ENCODE measurements around the gene KMT2D.

KMT2D gene

GRCh38 chr12:49052451-49053208 is 8.0 kb downstream of the KMT2D start:
- DNase-seq (ENCODE audit: low spot score) = no peak

DNA sequence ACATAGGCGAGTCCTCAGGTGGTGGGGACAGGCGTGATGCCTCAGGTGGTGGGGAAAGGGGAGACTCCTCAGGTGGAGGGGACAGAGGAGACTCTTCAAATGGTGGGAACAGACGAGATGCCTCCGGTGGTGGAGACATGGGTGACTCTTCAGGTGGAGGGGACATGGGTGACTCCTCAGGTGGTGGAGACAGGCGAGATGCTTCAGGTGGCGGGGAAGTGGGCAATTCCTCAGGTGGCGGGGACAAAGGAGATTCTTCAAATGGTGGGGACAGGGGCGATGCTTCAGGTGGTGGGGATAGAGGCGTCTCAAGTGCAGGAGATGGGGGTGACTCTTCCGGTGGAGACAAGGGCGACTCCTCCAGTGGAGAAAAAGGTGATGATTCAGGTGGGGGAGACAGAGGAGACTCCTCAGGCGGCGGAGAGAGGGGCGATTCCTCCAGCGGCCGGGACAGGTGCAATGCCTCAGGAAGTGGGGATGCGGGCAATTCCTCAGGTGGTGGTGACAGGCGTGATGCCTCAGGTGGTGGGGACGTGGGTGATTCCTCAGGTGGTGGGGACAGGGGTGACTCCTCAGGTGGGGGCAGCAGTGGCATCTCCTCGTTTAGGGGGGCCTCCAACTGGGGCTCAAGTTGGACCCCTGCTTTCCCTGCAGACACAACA is 8.7 kb downstream of the KMT2D start:
- no peak for DNase-seq (ENCODE audit: low spot score)

DNA sequence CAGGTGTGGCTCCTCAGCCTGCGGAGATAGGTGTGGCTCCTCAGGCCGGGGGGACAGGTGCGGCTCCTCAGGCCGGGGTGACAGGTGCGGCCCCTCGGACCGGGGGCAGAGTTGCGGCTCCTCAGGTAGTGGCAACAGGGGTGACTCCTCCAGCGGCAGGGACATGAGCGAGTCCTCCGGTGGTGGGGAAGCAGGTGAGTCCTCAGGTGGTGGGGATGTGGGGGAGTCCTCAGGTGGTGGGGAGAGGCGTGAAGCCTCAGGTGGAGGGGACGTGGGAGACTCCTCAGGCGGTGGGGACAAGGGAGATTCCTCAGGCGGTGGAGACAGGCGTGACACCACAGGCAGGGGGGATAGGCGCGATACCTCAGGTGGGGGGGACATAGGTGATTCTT is 9.2 kb downstream of the KMT2D start:
- no peak for DNase-seq (ENCODE audit: low spot score)

DNA sequence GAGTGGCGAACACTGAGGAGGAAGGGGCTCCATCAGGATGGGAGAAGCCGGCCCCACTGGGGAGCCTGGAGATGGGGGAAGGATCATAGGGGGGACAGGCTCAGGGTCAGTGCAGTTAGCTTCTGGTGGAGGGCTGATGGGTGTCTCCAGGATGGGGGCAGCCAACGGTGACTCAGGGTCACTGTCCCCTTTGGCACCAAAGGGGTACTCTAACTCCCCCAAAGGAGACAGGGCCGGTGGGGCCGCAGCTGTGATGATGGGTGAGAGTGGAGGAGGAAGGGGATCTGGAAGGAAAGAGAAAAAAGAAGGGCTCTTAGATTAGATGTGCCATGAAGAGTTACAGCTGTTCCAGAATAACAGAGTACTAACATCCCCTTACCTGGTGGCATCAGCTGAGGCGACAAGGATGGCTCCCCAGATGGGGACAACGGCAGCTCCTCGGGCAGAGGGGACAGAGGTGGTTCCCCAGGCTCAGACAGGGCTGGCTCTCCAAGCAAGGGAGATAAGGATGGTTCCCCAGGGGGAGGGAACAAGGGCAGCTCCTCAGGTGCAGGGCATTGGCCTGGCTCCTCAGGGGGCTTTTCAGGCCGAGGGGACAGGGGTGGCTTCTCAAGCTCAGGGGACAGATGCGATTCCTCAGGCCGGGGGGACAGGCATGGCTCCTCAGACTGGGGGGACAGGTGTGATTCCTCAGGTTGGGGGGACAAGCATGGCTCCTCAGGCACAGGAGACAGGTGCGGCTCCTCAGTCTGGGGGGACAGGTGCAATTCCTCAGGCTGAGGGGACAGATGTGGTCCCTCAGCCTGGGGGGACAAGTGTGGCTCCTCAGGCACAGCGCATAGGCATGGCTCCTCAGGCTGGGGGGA is 9.9 kb downstream of the KMT2D start:
- DNase-seq (ENCODE audit: low spot score) = no peak

DNA sequence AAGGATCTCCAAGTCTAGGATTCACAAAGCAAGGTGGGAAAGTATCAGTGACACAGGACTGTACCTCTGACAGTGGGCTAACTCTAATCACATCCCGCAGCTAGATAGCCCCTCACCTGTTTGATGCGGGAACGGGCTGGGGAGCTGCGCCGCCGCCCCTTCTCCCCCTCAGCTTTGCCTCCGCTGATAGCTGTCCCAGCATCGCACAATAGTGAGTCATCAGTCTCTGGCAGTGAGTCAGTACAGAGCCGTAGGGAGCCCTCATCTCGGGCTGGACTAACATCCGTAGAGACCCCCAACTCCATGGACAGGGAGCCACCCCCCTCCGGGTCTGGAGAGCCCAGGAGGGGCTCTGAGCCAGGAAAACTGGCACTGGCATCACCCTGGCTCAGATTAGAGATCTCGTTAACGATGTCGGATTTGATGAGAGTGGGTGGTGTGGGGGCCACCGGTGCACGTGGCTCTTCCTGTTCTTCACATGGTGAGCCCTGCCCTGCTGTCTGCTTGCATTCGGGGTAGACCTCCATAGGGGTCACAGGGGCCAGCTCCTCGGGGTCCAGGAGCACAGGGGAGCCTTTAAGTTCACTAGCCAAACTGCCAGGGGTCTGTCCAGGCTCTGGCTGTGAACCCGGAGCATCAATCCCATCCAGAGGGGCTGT is 10.9 kb downstream of the KMT2D start:
- DNase-seq (ENCODE audit: low spot score) = no peak

- DNase-seq (ENCODE audit: low spot score) = no peak
Observed at GRCh38 chr12:49048953-49049352, 11.6 kb downstream of the KMT2D start.

GRCh38 chr12:49046129-49046895 is 14.3 kb downstream of the KMT2D start:
- no peak for DNase-seq (ENCODE audit: low spot score)

DNA sequence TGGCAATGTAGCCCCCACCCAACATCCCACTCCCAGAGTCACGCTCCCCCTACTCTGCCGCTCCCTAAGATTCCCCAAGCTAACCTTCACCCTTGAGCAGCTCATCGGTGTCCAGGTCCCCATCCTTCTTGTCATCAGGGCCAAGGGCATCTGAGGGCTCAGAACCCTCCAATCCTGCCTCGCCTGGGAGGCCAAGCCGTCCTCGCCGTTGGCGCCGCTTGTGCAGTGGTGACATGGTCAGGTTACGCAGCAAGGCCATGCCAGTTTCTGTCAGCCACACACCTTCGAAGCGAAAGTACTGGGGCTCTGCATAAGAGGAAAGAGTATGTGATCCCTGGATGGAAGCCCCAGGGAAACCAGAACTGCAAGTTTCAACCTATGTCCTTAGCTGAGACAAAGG is 15.9 kb downstream of the KMT2D start:
- no peak for DNase-seq (ENCODE audit: low spot score)

DNA sequence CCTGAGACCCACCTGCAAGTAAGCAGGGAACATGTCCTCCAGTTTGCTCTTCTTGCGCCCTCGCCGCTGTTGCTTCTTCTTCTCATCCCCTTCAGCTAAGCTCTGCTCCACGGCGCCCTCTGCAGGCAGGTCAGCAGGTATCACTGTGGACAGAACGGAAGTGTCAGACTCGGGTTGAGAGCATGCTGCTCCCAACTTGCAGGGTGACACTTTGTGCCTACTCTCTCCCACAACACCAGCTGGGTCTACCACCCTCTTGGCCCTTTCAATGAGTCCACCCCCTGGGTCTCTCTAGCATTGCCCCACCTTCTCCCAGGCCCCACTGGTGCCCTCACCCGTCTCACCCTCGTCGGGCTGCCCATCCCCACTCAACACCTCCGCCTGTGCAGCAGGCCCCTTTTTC is 16.7 kb downstream of the KMT2D start:
- peak; percentile 48 for DNase-seq (ENCODE audit: low spot score)

DNA sequence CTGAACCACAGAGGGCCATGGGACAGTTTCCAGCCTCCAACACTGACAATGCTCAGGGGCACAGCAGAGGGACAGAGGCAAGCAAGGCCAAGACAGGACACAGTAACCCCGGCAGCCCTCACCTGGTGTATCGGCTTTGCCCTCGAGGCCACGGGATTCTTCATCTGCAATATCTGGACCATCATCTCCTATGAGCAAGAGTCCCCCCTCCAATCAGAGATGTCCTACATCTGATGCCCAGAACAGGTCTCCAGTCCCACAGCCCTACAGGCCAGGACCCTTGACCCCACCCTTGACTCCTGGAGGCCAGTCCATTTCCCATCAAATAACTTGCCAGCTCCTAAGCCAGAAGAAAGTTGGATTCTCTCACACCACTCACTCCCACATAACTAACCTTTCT is 17.4 kb downstream of the KMT2D start:
- DNase-seq (ENCODE audit: low spot score) = no peak

DNA sequence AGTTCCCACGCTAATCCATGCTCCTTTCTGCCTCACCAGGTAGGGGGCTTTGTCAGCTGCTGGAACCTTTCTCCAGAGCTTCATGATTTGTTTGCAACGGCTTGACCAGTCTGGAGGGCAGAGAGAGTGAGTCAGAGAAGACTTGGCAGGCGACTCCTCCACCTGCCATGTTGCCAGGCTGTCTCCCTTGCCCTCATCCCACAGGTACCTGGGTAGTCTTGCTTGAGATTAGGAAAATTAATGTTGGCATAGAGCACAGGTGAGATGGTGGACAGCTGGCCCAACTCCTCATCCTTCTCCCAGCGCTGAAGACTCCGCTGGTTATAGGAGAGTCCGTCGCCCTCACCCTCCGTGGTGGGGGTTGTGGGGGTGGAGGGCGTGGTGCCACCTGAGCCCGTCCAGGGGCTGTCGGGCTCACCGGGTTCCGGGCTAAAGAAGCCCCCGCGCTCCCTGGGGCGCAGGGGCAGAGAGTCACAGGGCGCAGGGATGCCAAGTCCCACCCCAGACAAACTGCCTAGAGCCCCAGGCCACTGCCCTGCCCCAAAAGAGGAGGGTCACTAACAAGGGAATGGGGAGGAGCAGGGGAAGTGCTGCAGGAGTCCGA is 18.6 kb downstream of the KMT2D start:
- no peak for DNase-seq (ENCODE audit: low spot score)

DNA sequence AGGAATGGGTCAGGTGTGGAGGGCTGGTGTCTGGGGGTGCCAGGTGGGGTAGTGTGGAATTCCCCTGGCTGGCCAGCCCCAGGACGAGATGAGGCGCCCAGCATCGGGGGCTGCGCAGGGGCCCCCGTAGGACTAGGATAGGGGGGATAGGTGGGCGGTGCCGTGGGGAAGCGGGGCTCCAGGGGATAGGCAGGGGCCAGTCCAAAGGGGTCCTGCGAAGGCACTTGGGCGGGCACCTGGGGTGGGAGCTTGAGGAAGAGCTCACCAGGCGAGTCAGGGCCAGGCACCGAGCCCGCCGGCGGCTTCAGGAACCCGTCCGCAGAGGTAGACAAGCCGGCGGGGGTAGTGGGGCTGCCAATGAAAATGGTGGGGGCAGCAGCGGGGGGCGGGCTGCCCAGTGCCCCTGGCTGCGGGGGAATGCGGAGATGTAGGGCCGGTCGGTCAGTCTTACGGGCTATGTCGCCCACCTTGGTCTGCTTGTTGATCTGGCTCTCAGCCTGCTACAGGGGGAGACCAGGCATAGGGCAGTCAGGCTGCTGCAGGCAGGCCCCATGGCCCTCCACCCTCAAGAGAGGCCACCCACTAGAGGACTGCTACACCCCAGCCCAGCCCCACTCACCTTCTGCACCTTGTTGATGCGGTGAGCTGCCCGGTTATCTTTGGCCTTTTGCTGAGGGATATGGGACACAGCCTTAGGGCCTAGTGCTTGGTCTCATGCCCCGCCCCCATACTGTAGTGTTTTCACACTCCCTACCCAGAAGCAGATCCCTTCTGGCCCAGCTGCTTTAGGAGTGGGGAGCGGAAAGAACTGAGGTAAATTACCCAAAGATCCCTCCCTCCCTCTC is 19.3 kb downstream of the KMT2D start:
- no peak for DNase-seq (ENCODE audit: low spot score)

GRCh38 chr12:49040364-49040855 is 20.2 kb downstream of the KMT2D start:
- DNase-seq (ENCODE audit: low spot score) = no peak

GRCh38 chr12:49039421-49040363 is 20.9 kb downstream of the KMT2D start:
- no peak for DNase-seq (ENCODE audit: low spot score)

DNA sequence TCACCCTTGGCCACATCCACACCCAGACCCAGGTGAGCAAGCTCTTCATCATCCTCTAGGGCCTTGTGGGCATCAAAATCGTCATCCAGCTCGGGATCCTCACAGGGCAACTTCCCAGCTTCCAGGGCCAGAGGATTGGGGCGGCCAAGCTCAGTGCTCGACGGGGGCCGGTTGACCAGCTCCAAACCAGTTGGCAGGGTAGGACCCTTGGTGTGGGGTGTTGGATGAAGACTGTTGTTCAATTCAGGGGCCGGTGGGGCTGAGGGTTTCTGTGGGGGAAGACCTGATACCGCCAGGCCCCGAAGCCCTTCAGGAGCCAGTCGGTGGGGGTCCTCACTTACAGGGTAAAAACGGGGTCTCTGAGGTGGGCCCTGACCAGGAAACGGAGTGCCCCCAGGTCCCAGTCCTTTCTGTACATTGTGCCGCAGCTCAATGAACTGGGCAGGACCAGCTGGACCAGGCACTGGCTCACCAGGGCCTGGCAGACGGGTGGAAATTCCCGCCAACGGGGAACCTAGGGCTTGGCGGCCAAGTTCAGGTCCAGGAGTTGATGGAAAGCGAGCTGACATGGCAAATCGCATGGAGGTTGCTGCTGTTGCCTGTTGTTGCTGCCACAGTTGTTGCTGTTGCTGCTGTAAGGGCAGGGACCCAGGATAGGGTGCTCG is 22.2 kb downstream of the KMT2D start:
- no peak for DNase-seq (ENCODE audit: low spot score)

DNA sequence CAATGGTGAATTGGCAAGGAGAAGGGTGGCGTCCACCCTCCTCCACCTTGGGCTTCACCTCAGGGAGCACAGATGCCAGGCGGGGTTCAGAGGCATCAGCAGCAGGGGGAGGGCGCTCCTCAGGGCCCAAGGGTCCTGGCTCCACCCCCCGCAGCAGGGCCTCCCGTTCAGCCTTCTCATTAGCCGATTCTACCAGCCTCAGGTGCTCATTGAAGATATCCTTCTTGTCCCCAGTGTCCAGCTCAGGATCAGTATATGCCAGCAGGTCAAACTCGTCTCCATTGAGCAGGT is 22.7 kb downstream of the KMT2D start:
- DNase-seq (ENCODE audit: low spot score) = no peak

DNA sequence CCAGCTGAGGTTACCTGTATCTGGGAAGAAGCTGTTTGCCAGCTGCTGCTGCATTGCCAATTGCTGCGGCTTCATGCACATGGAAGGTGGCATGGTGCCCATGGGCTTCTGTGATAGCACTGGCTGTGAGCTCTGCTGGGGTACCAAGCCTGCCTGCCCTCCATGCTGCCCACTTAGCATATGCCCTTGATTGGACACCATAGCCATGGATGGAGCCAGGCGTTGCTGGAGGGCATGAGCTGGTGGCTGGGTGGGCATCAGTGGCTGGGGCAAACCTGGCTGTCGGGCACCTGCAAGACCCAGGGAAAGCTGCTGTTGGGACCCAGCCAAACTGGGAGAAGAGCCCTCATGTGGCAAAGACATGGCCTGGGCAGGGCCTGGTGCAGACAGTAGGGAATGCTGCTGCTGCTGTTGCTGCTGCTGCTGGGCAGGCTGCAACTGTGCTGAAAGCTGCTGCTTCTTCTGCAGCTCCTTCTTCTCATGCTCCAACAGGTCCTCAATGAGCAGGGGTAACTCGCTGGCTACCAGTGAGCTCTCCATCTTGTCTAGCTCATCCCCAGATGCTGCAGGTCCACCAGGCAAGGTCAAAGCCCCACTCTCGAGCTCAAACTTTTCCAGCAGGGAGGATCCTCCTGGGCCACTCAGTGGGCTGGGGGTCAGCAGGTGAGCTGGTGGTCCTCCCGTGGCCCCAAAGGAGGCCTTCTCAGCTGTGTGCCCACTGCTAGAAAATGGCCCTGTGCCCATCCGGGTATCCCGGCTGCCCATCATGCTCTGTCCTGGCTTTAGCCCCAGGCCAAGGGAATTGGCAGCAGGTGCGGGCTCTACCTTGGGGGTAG is 23.3 kb downstream of the KMT2D start:
- no peak for DNase-seq (ENCODE audit: low spot score)

DNA sequence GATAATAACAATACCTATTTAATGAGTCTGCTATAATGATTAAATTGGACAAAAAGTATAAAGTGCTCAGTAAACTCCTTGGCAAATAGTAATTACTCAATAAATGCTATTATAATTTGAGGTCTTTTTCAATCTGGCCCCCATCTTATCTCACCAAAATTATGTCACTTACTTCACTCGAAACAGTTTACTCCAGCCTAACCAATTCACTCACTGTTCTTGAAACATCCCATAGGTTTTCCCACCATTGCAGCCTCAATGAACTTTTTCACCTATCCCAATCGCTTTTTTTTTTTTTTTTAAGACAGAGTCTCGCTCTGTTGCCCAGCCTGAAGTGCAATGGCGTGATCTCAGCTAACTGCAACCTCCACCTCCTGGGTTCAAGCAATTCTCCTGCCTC is 24.6 kb downstream of the KMT2D start:
- no peak for DNase-seq (ENCODE audit: low spot score)
